Suprapubic skin (tissue), 4 donors: ENCODE results near the gene CTNND1. TPM values are rescaled to one million over a fixed set of nuclear protein-coding genes. Genes with fewer than 3 reads are reported as not detected.
A peak's percentile ranks its signal among the peaks of the same experiment; 100 is the strongest.

Experiments used
- DNase-seq, 2 donors: peaks; one replicate each; pipeline ENCODE4 v3.0.0-alpha.2; 2019; ENCODE audit warnings: low spot score in 2 of 2
- H3K27ac ChIP-seq: fragments of 200-600 bp; sonication (generic); one replicate; pipeline ENCODE4 v1.5.1; 2019
- H3K27me3 ChIP-seq: fragments of 200-600 bp; sonication (generic); one replicate; pipeline ENCODE4 v1.5.1; 2019
- H3K36me3 ChIP-seq: fragments of 200-600 bp; sonication (generic); one replicate; pipeline ENCODE4 v1.5.1; 2019
- H3K4me1 ChIP-seq: fragments of 200-600 bp; sonication (generic); one replicate; pipeline ENCODE4 v1.5.1; 2019
- H3K4me3 ChIP-seq: fragments of 200-600 bp; sonication (generic); one replicate; pipeline ENCODE4 v1.5.1; 2019; ENCODE audit warnings: mild to moderate bottlenecking
- H3K9me3 ChIP-seq: fragments of 200-600 bp; sonication (generic); one replicate; pipeline ENCODE4 v1.5.1; 2019
- EP300 ChIP-seq: sonication (generic); formaldehyde crosslinking; IDR thresholded peaks from one replicate; pipeline ENCODE4 v1.6.1; 2017; ENCODE audit warnings: antibody characterized with exemption
- POLR2A ChIP-seq, 2 donors: fragments of 450-650 bp; IDR thresholded peaks; one replicate each; pipeline ENCODE4 v1.6.1; 2017; ENCODE audit warnings: antibody characterized with exemption in 2 of 2, mild to moderate bottlenecking in 2 of 2, moderate library complexity in 2 of 2
- POLR2AphosphoS5 ChIP-seq, 3 donors: sonication (generic); formaldehyde crosslinking; IDR thresholded peaks; one replicate each; pipeline ENCODE4 v1.6.1; 2017; ENCODE audit warnings: antibody characterized with exemption in 3 of 3
- WGBS: methylation state at CpG from one replicate; pipeline ENCODE4 v1.1.5; 2018; 5-methylcytosine and 5-hydroxymethylcytosine counted together
- total RNA-seq, 4 donors: library from RNA; depleted of rRNA; stranded (reverse); fragments of >200 nt; gene quantifications; one replicate each; pipeline ENCODE4 v1.1.0, GENCODE V29; 2016
- TF ChIP-seq, protein P1 (sequence below), 2 donors: fragments of 200-600 bp in 1 of 2; fragments of 450-650 bp in 1 of 2; sonication (generic) in 1 of 2; IDR thresholded peaks; one replicate each; pipeline ENCODE4 v1.5.1; 2016 to 2019; ENCODE audit warnings: antibody characterized with exemption in 2 of 2, mild to moderate bottlenecking in 1 of 2, moderate library complexity in 1 of 2

Gene CTNND1
- total RNA-seq, 4 donors from 2014 or later = 216 to 336 (median 223) TPM

DNA sequence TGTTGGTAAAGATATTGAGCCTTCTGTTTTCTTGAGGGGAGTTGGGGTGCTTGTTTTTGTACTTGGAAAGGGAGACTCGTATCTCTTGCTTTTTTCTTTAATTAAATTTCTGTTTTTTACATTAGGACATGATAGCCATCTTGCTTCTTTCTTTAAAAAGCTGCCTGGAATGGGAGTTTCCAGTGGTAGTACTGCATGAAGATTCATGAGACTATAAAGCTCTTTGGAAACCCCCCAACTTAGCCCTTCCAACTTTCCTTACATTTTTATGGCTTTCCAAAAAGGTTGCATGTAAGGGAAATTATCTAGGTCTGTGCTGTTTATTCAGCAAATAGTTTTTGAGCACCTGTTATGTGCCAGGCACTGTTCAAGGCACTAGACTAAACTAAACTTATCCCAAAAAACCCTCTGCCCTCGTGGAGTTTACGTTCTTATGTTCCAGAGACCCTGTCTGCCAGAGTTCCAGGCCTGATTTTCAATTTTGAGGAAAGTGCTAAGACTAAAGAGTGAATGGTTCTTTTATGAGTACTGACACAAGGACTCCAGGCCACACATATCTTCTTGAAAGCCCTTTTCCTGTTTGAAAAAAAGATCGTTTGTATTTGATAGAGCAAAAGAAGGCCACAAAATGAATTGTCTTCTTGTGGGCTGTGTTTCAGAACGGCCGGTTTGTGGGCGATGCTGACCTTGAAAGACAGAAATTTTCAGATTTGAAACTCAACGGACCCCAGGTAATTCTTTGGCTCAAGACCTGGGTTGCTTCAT lies 31.9 kb downstream of the CTNND1 start:
- peak overlapping the region; percentile 75 for H3K27ac ChIP-seq
- 48% methylated on average over 8 of the region's 8 CpGs for WGBS
- TF ChIP-seq POLR2AphosphoS5 (IDR thresholded peaks at IDR 0.05) (no peak), EP300 (no peak), POLR2A (IDR thresholded peaks at IDR 0.05) (no peak)
- TF ChIP-seq, protein P1, sequence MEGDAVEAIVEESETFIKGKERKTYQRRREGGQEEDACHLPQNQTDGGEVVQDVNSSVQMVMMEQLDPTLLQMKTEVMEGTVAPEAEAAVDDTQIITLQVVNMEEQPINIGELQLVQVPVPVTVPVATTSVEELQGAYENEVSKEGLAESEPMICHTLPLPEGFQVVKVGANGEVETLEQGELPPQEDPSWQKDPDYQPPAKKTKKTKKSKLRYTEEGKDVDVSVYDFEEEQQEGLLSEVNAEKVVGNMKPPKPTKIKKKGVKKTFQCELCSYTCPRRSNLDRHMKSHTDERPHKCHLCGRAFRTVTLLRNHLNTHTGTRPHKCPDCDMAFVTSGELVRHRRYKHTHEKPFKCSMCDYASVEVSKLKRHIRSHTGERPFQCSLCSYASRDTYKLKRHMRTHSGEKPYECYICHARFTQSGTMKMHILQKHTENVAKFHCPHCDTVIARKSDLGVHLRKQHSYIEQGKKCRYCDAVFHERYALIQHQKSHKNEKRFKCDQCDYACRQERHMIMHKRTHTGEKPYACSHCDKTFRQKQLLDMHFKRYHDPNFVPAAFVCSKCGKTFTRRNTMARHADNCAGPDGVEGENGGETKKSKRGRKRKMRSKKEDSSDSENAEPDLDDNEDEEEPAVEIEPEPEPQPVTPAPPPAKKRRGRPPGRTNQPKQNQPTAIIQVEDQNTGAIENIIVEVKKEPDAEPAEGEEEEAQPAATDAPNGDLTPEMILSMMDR (IDR thresholded peaks at IDR 0.05) = no peak
- peaks cover 52% of the 10 kb centered on the region for H3K4me1 ChIP-seq
- DNase-seq = no peak
- peaks cover 39% of the 10 kb centered on the region for H3K36me3 ChIP-seq
- H3K4me3 ChIP-seq = no peak overlapping the region
- no peaks in the 10 kb centered on the region for H3K9me3 ChIP-seq
- no peaks in the 10 kb centered on the region for H3K27me3 ChIP-seq

- Histone ChIP-seq H3K27ac (peak overlapping the region; percentile 72), H3K36me3 (peaks cover 56% of the 10 kb centered on the region), H3K9me3 (no peaks in the 10 kb centered on the region), H3K27me3 (no peaks in the 10 kb centered on the region), H3K4me3 (no peak overlapping the region), H3K4me1 (peaks cover 36% of the 10 kb centered on the region)
- peak; percentile 76 to 83 for DNase-seq
- no peak for TF ChIP-seq POLR2A (IDR thresholded peaks at IDR 0.05)
- no peak for TF ChIP-seq EP300
- TF ChIP-seq POLR2AphosphoS5 (IDR thresholded peaks at IDR 0.05) = peak in 1 of 3 donors; percentile 73
- TF ChIP-seq, protein P1 (IDR thresholded peaks at IDR 0.05) = no peak
- WGBS = 29% methylated on average over 1 of the region's 1 CpG
Measured at GRCh38 chr11:57798905-57799559, 37.4 kb downstream of the CTNND1 start.

DNA sequence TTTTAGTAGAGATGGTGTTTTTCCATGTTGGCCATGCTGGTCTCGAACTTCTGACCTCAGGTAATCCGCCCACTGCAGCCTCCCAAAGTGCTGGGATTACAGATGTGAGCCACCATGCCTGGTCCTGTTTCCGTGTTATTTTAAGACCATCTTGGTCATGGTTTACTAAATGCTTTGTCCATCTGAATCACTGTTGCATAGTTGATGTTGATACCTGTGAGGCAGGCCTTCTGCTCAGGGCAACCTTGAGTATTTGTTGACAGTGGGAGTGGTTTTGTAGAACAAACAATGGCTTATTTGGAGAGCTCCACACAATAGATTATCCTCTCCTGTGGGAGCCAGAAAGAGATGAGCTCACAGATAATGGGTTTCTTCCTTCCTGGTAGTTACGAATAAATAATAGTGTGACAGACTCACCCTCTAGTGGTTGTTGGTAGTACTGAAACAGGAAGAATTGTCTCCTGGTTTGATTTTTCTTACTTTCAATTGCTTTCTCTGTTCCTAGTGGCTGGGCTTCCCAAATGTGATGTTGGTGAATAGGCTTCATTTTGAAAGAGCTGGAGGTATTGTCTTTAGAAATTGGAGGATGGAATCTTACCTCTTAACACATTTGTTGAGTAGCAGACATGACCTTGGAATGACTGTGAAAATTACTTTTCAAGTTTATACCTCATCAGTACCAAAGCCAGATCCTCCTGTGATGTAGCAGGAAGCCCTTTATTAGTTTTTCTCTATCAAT lies 39.0 kb downstream of the CTNND1 start:
- peaks cover 36% of the 10 kb centered on the region for H3K4me1 ChIP-seq
- WGBS = 42% methylated on average over 4 of the region's 4 CpGs
- H3K9me3 ChIP-seq = no peaks in the 10 kb centered on the region
- H3K27ac ChIP-seq = peak overlapping the region; percentile 72
- H3K36me3 ChIP-seq = peaks cover 67% of the 10 kb centered on the region
- no peak for DNase-seq
- H3K27me3 ChIP-seq = no peaks in the 10 kb centered on the region
- H3K4me3 ChIP-seq = no peak overlapping the region
- TF ChIP-seq EP300 = no peak
- TF ChIP-seq, protein P1 (IDR thresholded peaks at IDR 0.05) = peak; percentile 78 to 96
- no peak for TF ChIP-seq POLR2A (IDR thresholded peaks at IDR 0.05)
- peak in 1 of 3 donors; percentile 56 for TF ChIP-seq POLR2AphosphoS5 (IDR thresholded peaks at IDR 0.05)

GRCh38 chr11:57801183-57801485 lies 39.5 kb downstream of the CTNND1 start:
- Histone ChIP-seq H3K9me3 (no peaks in the 10 kb centered on the region), H3K4me3 (no peak overlapping the region), H3K36me3 (peaks cover 67% of the 10 kb centered on the region), H3K27me3 (no peaks in the 10 kb centered on the region), H3K4me1 (peaks cover 39% of the 10 kb centered on the region), H3K27ac (no peak overlapping the region)
- no peak for DNase-seq
- no peak for TF ChIP-seq POLR2A (IDR thresholded peaks at IDR 0.05)

GRCh38 chr11:57802411-57802810 lies 40.8 kb downstream of the CTNND1 start:
- Histone ChIP-seq H3K4me3 (no peak overlapping the region), H3K9me3 (no peaks in the 10 kb centered on the region), H3K4me1 (peaks cover 39% of the 10 kb centered on the region), H3K36me3 (peaks cover 67% of the 10 kb centered on the region), H3K27ac (no peak overlapping the region), H3K27me3 (no peaks in the 10 kb centered on the region)
- 66% methylated on average over 3 of the region's 3 CpGs for WGBS
- DNase-seq = no peak
- TF ChIP-seq, protein P1 (IDR thresholded peaks at IDR 0.05) = no peak
- TF ChIP-seq EP300 (no peak), POLR2AphosphoS5 (IDR thresholded peaks at IDR 0.05) (no peak), POLR2A (IDR thresholded peaks at IDR 0.05) (no peak)
